PC-3 (cell line): Measurements from ENCODE around the gene LYZL6. TPM values are rescaled to one million over a fixed set of nuclear protein-coding genes. Genes with fewer than 3 reads are reported as not detected.

Experiments
- ATAC-seq: fragments of 200-7000 bp; cut with Tn5 transposase; 2 replicates; pipeline ENCODE4 v1.9.1; 2020; ENCODE audit warnings: mild to moderate bottlenecking, moderate library complexity
- BruUV-seq: library from RNA; stranded (reverse); fragments of 400-500 nt; replicated peaks from 2 replicates; lab custom pipeline; 2021; lab: Mats Ljungman, UMichigan
- CTCF ChIA-PET: fragments of 300-600 bp; sonication (Branson Sonifier 250); formaldehyde crosslinking; loops from one replicate; lab custom pipeline; 2022; ENCODE audit warnings: antibody characterized with exemption; lab: Charles Lee
- POLR2A ChIA-PET: fragments of 300-600 bp; sonication (Branson Sonifier 250); formaldehyde crosslinking; loops from one replicate; lab custom pipeline; 2022; ENCODE audit warnings: antibody characterized with exemption; ENCODE audit not compliant: unreplicated experiment; lab: Charles Lee
- DNase-seq: peaks from one replicate; pipeline ENCODE4 v3.0.0-alpha.2; 2015
- H2AFZ ChIP-seq: fragments of 300-600 bp; sonication (generic); 2 replicates; pipeline ENCODE4 v1.6.0; 2016; ENCODE audit warnings: antibody characterized with exemption, low read length
- H3F3A ChIP-seq: fragments of 300-600 bp; sonication (generic); one replicate; pipeline ENCODE4 v1.6.0; 2017; ENCODE audit warnings: antibody characterized with exemption, low read length, control low read depth, mild to moderate bottlenecking; ENCODE audit not compliant: unreplicated experiment
- H3K27ac ChIP-seq: fragments of 300-600 bp; sonication (generic); 2 replicates; pipeline ENCODE4 v1.5.1; 2016; ENCODE audit warnings: mild to moderate bottlenecking, low read length
- H3K27me3 ChIP-seq: fragments of 300-600 bp; sonication (generic); 2 replicates; pipeline ENCODE4 v1.6.1; 2016; ENCODE audit warnings: low read length, mixed read lengths
- H3K36me3 ChIP-seq: fragments of 300-600 bp; sonication (generic); 2 replicates; pipeline ENCODE4 v1.6.1; 2016; ENCODE audit warnings: low read depth, mixed run types, low read length, mixed read lengths
- H3K4me1 ChIP-seq: fragments of 300-600 bp; sonication (generic); 2 replicates; pipeline ENCODE4 v1.5.1; 2016; ENCODE audit warnings: low read length; ENCODE audit not compliant: insufficient read depth
- H3K4me2 ChIP-seq: fragments of 300-600 bp; sonication (generic); 2 replicates; pipeline ENCODE4 v1.6.0; 2016; ENCODE audit warnings: low read length
- H3K4me3 ChIP-seq: fragments of 300-600 bp; sonication (generic); 2 replicates; pipeline ENCODE4 v1.5.1; 2016; ENCODE audit warnings: mild to moderate bottlenecking, low read length, mixed read lengths
- H3K79me2 ChIP-seq: fragments of 300-600 bp; sonication (generic); 2 replicates; pipeline ENCODE4 v1.6.1; 2017; ENCODE audit warnings: low read length, mixed read lengths
- H3K9ac ChIP-seq: fragments of 300-600 bp; sonication (generic); 2 replicates; pipeline ENCODE4 v1.6.0; 2016; ENCODE audit warnings: mild to moderate bottlenecking, low read length
- H3K9me2 ChIP-seq: fragments of 300-600 bp; sonication (generic); replicated peaks from 2 replicates; pipeline ENCODE4 v1.6.1; 2016; ENCODE audit warnings: mixed run types, low read length, mixed read lengths
- H3K9me3 ChIP-seq: fragments of 300-600 bp; sonication (generic); 2 replicates; pipeline ENCODE4 v1.6.1; 2016; ENCODE audit warnings: low read length, mixed read lengths
- H4K20me1 ChIP-seq: fragments of 300-600 bp; sonication (generic); 2 replicates; pipeline ENCODE4 v1.6.1; 2016; ENCODE audit warnings: low read length, mixed read lengths
- EZH2 ChIP-seq: fragments of 300-600 bp; sonication (generic); IDR thresholded peaks from one replicate; pipeline ENCODE4 v1.6.1; 2017; ENCODE audit warnings: antibody characterized with exemption, mild to moderate bottlenecking, low read length; ENCODE audit not compliant: unreplicated experiment
- EZH2phosphoT487 ChIP-seq: fragments of 300-600 bp; sonication (generic); IDR thresholded peaks from 2 replicates; pipeline ENCODE4 v1.6.1; 2018; ENCODE audit warnings: mild to moderate bottlenecking, antibody characterized with exemption, low read length, borderline replicate concordance
- intact Hi-C: fragments of 100-400 bp; cut with micrococcal nuclease; formaldehyde crosslinking; loops from 2 replicates; pipeline ENCODE4 v1.9.0; 2023
- total RNA-seq: library from RNA; depleted of rRNA; stranded (reverse); fragments of >200 nt; gene quantifications from 2 replicates; pipeline ENCODE4 v1.2.3, GENCODE V29; 2014
- TF ChIP-seq, protein P1 (sequence below): fragments of 300-600 bp; sonication (generic); conservative IDR thresholded peaks from 2 replicates; pipeline ENCODE4 v1.5.1; 2017; ENCODE audit warnings: antibody characterized with exemption, low read depth, mild to moderate bottlenecking, low read length

LYZL6 gene
- total RNA-seq, 1 experiment from 2014 or later, result not detected

DNA sequence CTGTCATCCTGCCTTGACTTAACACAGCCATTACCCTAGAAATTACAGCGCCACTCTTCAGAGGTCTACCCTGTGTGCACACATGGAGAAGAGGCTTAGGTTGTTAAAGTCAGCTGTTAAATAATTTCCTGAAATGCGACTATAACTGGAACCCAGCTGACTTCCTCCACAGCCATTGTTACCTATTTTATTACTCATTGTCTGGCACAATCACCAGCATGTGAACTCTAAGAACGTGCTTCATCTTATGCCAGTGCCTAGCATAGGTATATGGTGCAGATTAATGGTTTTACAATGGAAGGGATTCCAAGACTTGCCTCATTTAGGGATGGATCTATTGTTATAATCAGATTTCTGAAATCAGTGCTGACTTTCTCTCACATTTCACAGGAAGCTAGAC, 24.8 kb downstream of the LYZL6 start:
- Histone ChIP-seq H3F3A (no peaks in the 10 kb centered on the region), H3K27ac (no peak overlapping the region), H3K4me1 (no peaks in the 10 kb centered on the region), H3K27me3 (no peaks in the 10 kb centered on the region), H3K9me2 (no peaks in the 10 kb centered on the region), H3K4me3 (no peak overlapping the region), H3K36me3 (no peaks in the 10 kb centered on the region), H3K9me3 (no peaks in the 10 kb centered on the region), H3K4me2 (no peak overlapping the region), H3K9ac (no peak overlapping the region), H3K79me2 (no peaks in the 10 kb centered on the region), H2AFZ (no peak overlapping the region), H4K20me1 (no peaks in the 10 kb centered on the region)
- intact Hi-C loops, result no loop called here
- DNase-seq (no peak), ATAC-seq (no peak)
- TF ChIP-seq EZH2phosphoT487 (no peak), EZH2 (no peak)
- TF ChIP-seq, protein P1, sequence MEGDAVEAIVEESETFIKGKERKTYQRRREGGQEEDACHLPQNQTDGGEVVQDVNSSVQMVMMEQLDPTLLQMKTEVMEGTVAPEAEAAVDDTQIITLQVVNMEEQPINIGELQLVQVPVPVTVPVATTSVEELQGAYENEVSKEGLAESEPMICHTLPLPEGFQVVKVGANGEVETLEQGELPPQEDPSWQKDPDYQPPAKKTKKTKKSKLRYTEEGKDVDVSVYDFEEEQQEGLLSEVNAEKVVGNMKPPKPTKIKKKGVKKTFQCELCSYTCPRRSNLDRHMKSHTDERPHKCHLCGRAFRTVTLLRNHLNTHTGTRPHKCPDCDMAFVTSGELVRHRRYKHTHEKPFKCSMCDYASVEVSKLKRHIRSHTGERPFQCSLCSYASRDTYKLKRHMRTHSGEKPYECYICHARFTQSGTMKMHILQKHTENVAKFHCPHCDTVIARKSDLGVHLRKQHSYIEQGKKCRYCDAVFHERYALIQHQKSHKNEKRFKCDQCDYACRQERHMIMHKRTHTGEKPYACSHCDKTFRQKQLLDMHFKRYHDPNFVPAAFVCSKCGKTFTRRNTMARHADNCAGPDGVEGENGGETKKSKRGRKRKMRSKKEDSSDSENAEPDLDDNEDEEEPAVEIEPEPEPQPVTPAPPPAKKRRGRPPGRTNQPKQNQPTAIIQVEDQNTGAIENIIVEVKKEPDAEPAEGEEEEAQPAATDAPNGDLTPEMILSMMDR, result no peak
- ChIA-PET CTCF (no interaction called here), POLR2A (no interaction called here)
- no TSS peak for BruUV-seq

DNA sequence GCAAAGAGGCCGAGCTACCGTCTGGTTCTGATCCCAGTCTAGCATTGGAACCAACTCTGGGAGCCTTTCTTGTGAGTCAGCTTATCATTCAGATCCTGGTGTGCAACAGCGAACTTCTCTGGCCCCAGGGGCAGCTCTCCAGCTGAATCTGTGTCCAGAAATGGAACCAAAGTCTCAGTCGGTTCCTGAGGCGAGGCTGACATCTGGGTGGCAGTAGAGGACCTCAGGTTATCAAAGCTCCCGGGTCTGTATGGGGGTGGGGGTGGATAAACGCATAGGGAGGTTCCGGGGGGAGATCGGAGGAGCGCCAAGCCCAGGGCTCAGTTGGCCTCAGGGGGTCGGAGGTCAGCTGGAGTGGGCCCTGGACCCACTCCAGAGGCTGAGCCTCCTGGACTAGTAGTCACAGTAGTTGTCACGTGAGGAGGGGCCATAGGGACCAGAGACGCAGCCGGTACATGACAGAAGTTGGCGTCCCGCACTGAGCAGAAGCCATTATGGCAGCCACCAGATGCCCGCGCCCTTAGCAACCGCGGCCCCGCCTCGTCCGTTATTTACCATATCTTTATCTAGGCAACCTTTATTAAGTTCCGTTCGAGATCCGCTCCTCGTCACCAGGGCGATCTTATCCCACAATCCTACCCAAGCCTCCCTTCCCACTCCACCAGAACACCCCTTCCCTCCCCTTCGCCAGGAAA, 25.8 kb downstream of the LYZL6 start:
- Histone ChIP-seq H3K4me1 (no peaks in the 10 kb centered on the region), H3K4me2 (no peak overlapping the region), H3K36me3 (no peaks in the 10 kb centered on the region), H4K20me1 (no peaks in the 10 kb centered on the region), H3K9ac (no peak overlapping the region), H3K4me3 (no peak overlapping the region), H3K27me3 (no peaks in the 10 kb centered on the region), H3F3A (no peaks in the 10 kb centered on the region), H3K9me2 (no peaks in the 10 kb centered on the region), H3K79me2 (no peaks in the 10 kb centered on the region), H3K9me3 (no peaks in the 10 kb centered on the region), H3K27ac (no peak overlapping the region), H2AFZ (no peak overlapping the region)
- POLR2A ChIA-PET, result no interaction called here
- CTCF ChIA-PET, result no interaction called here
- DNase-seq (no peak), ATAC-seq (no peak)
- TF ChIP-seq EZH2 (no peak), EZH2phosphoT487 (no peak)
- TF ChIP-seq, protein P1, result no peak
- intact Hi-C loops, result no loop called here
- BruUV-seq, result no TSS peak

DNA sequence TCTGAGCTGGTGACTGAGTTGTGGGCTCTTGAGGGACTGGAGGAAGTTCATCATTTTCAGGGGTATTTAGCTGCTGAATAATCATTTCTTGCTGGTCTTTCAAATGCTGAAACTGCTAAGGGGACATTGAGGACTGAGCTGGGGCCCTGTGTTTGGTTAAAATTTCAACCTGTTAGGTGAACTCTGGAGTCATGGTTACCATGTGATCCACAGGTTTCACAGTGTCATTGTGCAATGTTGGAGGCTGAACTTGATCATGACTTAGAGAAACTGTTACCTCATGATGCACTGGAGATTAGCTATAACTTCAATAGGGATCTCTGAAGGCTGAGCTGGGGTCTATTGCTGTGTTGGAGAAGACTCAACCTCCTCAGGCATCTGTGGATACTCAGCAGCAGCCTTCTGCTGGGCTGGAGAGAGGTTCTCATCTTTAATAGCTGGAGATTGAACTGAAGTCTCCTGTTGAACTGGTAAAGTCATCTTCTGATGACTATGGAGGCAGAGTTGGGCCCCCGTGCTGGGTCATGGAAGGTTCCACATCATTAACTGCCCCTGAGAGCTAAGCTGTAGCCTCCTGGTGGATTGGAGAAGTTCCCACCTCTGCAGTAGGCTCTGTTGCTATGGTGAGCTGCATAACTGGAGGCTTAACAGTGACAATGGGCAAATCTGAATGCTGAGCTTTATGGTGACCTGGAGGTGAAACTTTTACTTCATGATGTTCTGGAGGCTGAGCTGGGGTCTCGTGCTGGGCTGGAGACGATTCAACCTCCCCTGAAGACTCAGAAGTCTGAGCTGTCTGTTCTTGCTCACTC, 28.2 kb downstream of the LYZL6 start:
- Histone ChIP-seq H2AFZ (no peak overlapping the region), H3K79me2 (no peaks in the 10 kb centered on the region), H3K9ac (no peak overlapping the region), H3K4me2 (no peak overlapping the region), H3K27ac (no peak overlapping the region), H3F3A (no peaks in the 10 kb centered on the region), H3K4me3 (no peak overlapping the region), H3K36me3 (no peaks in the 10 kb centered on the region), H3K9me3 (no peaks in the 10 kb centered on the region), H3K4me1 (no peaks in the 10 kb centered on the region), H3K9me2 (no peaks in the 10 kb centered on the region), H4K20me1 (no peaks in the 10 kb centered on the region), H3K27me3 (no peaks in the 10 kb centered on the region)
- BruUV-seq, result no TSS peak
- ChIA-PET CTCF (no interaction called here), POLR2A (no interaction called here)
- TF ChIP-seq, protein P1, result no peak
- no peak for TF ChIP-seq EZH2
- TF ChIP-seq EZH2phosphoT487, result no peak
- intact Hi-C loops, result no loop called here
- no peak for ATAC-seq
- no peak for DNase-seq
